ENCODE results near the gene ORC4.
"Not testable (repeated sequence)": the region's sequence is repeated elsewhere in the genome, so short reads cannot be mapped to it uniquely, and the experiment has no call there.

Gene ORC4

DNA sequence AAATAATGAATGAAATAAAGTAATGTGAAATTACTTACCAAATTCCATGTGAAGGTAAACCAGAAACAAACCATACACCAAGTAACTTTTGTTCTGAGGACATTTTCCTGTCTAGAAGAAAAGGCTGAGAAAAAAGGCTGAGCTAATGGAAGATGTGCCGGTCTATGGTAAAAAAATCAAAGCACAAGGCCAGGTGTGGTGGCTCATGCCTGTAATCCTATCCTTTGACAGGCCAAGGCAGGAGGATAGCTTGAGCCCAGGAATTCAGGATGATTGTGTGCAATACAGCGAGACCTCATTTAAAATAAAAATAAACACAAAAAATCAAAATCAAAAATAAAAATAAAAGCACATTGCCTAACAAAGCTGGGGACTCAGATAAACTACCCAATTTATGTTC, 6.7 kb downstream of the ORC4 start:
- no peak for FAIRE-seq

DNA sequence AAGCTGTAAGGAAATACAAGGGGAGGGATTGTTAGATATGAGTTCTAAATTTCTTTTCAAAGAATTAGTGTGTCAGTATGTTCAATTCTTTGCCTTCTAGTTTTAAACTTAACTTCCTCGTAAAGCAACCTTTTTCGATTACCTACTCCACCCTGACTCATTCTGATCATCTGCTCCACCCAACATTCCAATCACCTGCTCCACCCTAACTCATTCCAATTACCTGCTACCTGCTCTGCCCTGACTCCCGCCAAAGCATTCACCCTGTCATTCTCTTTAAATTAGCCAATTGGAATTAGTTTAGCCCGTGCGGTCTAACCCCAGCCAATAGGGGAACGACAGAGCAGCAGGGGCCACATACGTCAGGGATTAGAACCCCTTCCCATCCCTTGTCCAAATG, 12.1 kb downstream of the ORC4 start:
- FAIRE-seq, result not testable (repeated sequence)

DNA sequence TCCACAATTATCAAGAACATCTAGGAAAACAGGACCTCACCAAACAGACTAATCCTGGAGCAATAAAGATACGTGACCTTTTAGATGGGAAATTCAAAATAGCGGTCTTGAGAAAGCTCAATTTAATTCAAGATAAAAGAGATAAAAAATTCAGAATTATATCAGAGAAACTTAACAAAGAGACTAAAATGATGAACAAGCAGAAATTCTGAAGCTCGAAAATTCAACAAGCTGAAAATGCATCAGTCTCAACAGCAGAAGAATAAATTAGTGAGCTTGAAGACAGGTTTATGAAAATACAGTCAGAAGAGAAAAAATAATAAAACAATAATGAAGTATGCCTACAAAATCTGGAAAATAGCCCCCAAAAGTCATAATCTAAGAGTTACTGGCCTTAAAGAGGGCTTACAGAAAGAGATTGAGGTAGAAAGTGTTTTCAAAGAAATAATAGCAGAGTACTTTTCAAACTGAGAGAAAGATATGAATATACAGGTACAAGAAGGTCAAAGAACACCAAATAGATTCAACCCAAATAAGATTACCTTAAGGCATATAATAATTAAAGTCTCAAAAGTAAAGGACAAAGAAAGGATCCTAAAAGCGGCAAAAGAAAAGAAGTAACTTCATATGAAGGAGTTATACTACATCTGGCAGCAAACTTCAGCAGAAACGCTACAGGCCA, 13.2 kb downstream of the ORC4 start:
- FAIRE-seq, result no peak

DNA sequence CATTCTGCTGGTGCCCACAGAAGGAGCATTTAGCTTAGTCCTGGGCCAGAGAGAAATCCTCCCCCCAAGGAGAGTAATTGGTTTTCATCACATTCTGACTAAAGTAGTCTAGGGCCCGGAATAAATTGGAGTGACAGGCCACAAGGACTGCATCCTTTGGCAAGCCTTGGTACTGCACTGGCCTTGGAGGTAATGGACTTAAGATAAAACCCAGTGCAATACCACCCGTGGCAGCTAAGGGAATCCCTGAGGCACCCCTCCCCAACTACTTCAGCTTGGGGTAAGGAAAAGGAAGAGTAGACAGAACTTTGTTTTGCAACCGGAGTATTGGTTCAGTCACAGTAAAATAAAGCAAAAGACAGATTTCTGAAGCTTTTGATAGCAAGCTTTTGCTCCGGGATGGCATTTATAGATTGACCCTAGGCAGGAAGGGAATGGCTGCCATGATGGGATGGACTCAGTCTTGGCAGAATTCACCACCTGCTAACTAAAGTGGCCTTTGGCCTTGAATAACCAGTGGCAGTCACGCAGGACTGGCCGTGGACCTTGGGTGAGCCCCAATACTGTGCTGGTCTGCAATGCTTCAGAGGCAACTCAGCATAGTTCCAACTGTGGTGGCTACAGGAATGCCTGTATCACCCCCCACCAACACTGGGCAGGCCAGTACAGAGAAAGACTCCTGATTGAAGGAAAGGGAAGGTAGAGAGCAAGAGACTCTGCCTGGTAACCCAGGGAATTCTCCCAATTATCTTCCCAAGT, 14.1 kb downstream of the ORC4 start:
- FAIRE-seq, result no peak

DNA sequence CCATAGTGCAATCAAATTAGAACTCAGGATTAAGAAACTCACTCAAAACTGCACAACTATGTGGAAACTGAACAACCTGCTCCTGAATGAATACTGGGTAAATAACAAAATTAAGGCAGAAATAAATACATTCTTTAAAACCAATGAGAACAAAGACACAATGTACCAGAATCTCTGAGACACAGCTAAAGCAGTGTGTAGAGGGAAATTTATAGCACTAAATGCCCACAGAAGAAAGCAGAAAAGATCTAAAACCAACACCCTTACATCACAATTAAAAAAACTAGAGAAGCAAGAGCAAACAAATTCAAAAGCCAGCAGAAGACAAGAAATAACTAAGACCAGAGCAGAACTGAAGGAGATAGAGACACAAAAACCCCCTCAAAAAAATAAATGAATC, 18.1 kb downstream of the ORC4 start:
- FAIRE-seq, result not testable (repeated sequence)

DNA sequence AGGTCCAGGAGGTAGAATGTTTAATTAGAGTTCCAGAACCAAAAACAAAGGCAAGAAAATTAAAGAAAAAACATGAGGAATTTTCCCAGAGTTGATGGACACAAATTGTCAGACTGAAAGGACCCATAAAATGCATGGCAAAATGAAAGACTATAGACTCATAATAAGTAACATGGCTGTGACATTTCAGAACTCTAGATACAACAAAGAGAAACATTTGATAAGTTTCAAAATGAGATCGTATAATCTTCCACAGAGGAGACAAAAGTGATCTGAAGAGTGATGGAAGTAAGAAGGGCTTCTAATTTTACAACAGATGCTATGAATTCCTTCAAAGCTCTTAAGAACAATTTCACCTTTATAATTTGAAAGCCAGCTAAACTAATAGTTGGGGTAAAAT, 20.4 kb downstream of the ORC4 start:
- FAIRE-seq, result no peak

DNA sequence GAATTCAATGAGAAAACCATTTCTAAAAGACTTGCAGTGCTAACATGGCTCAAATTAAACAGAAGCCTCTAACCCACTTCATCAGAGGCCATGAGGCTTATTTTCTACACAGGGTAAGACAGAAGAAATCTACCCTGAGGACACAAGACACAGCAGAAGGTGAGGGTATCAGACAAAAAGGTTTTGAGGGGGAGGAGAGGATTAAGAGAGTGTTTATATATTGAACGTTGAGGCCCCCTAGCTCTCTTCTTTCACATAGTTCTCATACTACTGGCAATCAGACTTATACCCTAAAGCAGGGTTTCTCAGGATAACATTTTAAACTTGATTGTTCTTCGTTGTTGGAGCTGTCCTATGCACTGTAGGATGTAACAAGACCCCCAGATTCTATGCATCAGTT, 21.4 kb downstream of the ORC4 start:
- no peak for FAIRE-seq

DNA sequence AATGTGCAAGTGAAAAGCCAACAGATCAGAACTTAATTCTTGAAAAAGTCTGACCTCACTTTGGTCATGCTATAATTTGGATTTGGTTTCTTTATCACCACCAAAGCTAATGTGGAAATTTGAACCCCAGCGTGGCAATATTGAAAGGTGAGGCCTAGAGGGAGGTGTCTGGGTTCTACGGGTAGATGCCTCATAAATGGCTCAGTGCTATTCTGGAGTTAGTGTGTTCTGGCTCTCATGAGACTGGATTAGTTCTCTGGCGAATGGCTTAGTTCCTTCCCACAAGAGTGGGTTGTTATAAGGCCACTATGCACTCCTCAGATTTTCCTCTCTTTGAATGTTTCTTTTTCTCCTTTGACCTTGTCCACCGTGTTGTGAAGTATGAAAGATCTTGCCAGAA, 22.3 kb downstream of the ORC4 start:
- FAIRE-seq, result no peak

DNA sequence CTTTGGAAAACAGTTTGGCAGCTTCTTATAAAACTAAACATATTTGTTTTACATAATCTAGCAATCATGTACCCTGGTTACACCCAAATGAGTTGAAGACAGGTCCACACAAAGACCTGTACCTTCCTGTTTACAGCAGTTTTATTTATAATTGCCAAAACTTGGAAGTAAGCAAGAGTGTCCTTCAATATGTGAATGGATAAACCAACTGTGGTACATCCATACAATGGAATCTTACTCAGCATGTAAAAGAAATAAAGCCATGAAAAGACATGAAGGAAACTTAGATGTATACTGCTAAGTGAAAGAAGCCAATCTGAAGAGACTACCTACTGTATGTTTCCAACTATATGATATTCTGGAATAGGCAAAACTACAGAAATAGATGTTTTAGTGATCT, 23.7 kb downstream of the ORC4 start:
- no peak for FAIRE-seq

DNA sequence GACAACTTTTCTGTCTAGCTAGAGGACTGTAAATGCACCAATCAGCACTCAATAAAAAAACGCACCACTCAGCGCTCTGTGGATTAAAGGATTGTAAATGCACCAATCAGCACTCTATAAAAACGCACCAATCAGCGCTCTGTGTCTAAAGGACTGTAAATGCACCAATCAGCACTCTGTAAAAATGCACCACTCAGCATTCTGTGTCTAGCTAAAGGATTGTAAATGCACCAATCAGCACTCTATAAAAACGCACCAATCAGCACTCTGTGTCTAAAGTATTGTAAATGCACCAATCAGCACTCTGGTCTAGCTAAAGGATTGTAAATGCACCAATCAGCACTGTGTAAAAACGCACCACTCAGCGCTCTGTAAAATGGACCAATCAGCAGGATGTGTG, 25.6 kb downstream of the ORC4 start:
- not testable (repeated sequence) for FAIRE-seq

DNA sequence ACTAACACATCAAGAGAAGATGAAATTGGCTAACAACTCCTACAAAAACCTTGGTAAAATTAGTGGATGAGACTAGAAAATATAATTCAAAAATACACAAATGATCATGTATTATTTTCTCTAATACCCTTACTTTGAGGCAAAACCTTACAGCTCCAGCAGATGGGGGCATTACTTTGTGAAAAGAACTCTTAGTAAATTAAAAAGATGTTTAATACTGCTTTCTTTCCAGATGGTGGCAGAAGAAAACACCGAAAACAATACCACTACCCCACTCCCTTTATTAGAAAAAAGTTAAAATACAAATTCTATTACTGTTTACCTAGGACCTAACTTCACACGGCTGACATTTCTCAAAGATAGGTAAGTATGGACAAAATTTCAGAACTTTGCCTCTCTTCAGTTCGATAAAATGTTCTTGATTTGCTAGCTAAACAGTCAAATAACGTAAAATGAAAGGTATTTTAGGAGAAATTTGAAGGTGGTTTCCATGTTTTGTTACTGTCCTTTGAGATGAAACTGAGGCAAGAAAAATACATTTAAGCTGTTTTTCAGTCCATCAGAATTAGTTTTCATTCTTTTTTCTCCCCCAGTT, 30.6 kb downstream of the ORC4 start:
- FAIRE-seq, result peak; percentile 95

DNA sequence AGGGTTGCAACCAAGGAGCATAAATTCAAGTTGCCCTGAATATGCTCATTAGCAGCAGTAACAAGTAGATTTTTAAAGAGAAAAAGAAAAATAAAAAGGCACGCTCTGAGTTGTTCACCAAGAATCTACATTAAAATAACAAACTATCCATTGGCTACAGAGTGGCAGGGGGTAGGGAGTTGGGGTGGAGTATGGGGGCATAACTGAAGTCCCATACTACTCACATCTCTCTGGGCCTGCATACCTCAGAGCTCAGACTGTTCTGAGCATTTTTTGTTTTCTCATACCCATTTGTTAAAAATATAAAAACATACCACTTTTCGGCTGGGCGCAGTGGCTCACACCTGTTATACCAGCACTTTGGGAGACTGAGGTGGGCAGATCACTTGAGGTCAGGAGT, 31.4 kb downstream of the ORC4 start:
- FAIRE-seq, result no peak

DNA sequence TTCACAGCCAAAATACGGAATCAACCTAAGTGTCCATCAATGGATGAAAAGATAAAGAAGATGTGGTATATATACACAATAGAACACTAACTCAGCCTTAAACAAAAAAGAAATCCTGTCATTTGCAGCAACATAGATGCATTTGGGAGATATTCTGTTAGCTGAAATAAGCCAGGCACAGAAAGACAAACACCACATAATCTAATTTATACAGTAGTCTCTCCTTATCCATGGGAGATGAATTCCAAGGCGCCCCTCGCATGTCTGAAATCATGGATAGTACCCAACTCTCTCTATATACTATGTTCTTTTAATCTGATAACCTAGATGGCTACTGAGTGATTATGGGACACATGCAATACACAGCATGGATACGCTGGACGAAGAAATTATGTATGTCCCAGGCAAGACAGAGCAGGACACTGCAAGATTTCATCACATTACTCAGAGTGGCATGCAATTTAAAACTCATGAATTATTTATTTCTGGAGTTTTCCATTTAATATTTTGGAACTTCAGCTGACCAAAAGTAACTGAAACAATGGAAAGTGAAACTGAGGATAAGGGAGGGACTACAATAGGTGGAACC, 39.5 kb downstream of the ORC4 start:
- no peak for FAIRE-seq

DNA sequence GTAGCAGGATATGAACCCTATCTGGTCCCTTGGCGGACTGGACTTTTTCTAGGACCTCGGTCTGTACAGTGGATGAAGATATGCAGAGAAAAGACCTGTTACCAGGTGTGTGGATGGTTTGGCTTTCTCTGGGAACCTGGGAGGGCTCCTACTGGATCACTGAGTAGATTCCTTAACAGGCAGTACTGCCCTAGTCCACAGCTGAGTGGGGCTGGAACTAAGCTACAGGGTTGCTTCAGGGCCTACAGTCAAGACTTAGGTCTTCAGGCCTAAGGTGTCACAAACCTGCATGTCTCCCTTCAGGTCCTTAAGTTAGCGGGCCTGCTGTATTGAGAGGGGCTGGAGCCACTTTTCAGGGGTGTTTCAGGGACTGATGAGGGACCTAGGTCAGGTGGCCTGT, 42.9 kb downstream of the ORC4 start:
- FAIRE-seq, result no peak

DNA sequence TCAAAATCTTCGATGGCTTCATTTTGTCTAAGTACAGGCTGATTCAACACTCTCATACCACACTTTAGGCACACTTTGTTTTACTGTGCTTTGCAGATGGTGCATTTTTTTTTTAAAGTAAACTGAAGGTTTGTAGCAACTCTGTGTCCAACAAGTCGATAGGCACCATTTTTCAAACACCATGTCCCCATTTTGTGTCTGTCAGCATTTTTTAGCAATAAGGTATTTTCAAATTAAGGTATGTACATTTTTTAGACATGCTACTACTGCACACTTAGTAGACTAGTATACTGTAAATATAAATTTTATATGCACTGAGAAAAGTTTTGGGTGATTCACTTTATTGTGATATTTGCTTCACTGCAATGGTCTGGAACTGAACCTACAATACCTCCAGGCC, 44.4 kb downstream of the ORC4 start:
- FAIRE-seq, result no peak

DNA sequence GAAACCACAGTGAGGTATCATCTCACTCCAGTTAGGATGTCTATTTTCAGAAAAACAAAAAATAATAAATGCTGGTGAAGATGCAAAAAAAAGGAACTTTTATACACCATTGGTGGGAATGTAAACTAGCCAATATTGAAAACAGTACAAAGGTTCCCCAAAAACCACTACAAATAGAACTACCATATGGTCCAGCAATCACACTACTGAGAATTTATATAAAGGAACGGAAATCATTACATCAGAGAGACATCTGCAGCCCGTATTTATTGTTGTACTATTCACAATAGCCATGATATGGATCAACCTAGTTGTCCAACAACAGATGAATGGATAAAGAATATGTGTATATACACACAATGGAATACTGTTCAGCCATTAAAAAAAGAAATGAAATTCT, 52.0 kb downstream of the ORC4 start:
- no peak for FAIRE-seq

DNA sequence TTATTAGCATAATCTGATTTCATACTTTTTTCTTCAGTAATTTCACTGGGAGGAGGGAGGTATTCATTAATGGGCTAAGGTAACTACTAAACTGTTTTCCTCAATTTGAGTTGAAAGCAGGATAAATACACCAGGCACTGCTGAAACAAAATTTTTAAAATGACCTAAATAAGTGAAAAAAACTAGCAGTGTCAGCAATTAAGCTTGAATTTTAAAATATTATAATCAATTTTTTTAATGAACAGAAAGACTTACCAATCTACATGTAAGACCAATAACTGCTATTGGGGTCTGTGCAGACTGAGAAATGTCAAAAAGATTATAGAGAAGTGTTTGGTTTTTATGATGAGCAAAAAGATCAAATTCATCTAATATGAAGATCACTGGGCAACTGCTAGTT, 68.4 kb downstream of the ORC4 start:
- FAIRE-seq, result no peak

DNA sequence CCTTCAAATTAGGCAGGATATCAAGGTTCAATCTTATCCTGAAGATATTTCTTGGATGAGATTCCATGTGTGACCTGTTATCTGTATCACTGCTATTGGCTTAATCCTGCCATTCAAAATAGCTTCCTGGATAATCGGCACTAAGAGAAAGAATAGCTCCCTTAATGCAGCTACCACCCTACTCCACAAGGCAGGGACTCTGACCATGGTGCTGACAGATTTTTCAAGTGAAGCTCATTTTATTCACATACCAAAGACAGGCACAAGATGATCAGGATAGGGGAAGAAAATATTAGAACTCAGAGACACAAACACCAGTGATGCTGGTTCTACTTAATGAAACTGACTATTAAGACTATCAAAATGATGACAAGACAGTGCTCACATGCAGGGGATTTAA, 74.9 kb downstream of the ORC4 start:
- FAIRE-seq, result no peak

DNA sequence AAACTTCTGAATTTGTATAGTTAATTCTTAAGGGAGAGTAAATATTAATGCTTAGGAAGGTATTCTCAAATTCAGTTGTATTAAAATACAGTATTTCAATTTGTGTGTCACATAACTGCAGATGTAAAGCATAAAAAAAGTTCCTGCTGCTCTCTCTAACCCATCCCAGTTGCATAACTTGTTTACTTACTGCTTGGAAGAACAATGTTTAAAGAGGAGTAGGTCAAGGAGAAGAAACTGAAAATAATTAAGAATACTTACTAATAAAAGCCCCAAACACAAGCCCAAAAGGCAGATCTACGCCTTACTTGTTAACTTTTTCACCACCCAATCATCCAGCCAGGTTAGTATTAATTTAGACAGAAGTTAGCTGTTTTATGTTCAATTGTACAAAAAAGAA, 81.2 kb downstream of the ORC4 start:
- FAIRE-seq, result no peak

DNA sequence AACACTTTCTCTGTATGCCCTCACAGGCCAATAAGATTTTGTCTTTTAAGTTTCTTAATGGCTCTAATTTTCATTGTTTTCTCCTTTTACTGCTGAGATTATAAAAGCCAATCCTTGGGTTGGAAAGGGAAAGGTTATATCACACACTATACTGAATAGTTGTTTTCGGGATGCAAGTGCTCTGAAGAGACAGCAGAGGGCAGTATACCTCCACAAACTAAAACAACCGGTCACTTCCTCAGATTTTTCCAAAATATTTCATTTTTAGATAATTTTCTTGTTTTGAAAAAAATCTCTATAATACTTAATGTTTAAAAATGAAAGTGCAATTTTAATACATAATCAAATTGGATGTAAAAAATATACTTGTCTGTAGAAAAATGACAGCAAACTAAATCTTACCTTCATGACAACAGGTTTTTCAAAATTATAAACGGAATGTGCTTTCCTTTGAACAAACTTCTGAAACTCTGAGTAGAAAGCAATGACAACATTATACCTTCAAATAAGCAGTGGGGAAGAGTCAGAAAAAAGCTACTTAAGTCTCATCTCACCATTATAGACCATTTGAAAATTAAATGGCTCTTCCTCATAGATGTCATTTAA, 82.7 kb downstream of the ORC4 start:
- FAIRE-seq, result peak; percentile 97

DNA sequence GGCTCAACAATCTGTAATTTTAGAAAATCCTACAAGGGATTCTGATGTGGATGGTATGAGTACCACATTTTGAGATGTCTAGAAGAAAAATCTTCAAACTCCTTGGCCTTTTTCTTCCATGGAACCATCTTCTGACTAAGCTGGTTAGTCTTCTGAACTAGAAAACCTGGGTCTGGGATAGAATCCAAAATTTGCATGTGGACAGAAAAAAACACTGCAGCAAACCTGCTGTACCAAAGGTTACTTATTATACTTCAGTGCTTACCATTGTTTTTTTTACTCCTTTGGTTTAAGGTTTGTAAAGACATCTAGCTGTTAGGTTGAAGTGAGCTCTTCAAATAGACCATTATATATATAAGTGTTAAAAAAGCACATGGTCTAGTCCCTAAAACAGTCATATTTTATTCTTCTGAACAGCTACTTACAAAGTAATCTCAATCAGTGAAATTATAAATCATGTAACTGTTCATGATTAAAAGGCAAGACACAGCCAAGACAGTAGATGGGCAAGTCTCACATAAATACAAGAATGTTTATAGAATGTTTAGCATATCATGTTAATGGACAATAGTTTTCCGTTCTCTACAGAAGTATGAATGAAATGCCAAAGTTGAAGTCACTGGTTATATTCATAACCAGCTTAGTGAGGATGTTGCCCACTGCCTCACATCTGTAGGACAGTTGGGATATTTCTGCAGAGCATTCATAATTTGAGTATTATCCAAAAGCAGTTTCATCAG, 85.5 kb downstream of the ORC4 start:
- no peak for FAIRE-seq

DNA sequence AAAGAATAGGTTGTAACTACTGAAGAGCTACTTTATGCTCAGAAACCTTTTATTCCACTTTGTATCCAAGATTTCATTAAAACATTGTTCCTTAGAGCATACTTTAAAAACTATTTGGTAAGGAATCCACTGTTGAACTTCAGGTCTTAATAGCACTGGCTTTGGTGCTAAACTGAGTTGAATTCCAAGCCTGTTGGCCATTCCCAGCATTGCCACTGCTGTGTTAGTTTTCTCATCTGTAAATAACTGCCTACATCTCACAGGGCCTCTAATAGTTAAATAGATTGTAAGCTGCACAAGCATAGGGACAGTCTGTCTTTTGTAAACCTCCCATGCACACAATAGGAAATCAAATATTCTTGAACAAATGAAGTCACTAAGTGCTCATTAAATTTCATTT, 86.6 kb downstream of the ORC4 start:
- FAIRE-seq, result no peak

DNA sequence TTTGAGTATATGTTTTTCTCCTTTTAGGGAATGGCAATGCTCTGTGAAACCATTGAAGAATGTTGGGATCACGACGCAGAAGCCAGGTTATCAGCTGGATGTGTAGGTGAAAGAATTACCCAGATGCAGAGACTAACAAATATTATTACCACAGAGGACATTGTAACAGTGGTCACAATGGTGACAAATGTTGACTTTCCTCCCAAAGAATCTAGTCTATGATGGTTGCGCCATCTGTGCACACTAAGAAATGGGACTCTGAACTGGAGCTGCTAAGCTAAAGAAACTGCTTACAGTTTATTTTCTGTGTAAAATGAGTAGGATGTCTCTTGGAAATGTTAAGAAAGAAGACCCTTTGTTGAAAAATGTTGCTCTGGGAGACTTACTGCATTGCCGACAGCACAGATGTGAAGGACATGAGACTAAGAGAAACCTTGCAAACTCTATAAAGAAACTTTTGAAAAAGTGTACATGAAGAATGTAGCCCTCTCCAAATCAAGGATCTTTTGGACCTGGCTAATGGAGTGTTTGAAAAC, 93.4 kb downstream of the ORC4 start:
- FAIRE-seq, result no peak
